GM21367 (cell line): ENCODE results near the gene HSP90AB1.

Source experiments
- ATAC-seq: cut with Tn5 transposase; IDR thresholded peaks from one replicate; pipeline ENCODE4 v1.9.1; 2021; ENCODE audit not compliant: unreplicated experiment

HSP90AB1 gene

DNA sequence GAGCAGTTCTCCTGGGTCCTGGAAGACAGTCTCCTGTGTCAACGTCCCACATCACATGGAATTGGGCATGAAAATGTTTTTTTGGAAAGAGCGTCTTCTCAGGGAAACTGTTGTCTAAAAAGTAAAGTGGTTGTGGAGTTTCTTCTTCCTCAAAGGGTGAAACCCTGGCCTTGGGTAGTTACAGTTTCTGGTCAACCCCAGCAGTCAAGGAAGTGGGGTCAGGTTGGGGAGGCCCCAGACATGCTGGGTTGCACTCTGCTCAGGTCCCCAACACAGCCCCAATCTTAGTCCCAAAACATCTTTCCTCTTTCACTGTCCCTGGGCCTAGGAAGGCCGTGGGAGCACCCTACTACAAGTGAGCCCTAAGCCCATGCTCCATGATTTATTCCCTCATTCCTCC, 19.4 kb downstream of the HSP90AB1 start:
- no peak for ATAC-seq

DNA sequence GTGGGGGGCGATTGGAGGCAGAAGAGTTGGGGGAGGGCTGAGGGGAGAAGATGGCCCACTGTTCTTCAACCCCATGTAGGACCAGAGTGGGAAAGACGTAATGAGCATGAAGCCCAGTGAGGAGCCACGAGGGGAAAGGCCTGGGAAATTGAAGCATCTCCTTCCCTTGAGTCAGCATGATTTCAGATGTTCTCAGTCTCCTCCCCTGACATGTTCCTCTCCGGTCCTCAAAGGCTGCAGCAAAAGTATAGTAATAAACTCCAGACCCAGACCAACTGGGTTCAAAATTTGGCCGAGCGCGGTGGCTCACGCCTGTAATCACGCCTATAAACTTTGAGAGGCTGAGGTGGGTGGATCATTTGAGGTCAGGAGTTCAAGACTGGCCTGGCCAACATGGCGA, 20.4 kb downstream of the HSP90AB1 start:
- ATAC-seq = no peak

GRCh38 chr6:44268095-44268628, 21.3 kb downstream of the HSP90AB1 start:
- no peak for ATAC-seq

DNA sequence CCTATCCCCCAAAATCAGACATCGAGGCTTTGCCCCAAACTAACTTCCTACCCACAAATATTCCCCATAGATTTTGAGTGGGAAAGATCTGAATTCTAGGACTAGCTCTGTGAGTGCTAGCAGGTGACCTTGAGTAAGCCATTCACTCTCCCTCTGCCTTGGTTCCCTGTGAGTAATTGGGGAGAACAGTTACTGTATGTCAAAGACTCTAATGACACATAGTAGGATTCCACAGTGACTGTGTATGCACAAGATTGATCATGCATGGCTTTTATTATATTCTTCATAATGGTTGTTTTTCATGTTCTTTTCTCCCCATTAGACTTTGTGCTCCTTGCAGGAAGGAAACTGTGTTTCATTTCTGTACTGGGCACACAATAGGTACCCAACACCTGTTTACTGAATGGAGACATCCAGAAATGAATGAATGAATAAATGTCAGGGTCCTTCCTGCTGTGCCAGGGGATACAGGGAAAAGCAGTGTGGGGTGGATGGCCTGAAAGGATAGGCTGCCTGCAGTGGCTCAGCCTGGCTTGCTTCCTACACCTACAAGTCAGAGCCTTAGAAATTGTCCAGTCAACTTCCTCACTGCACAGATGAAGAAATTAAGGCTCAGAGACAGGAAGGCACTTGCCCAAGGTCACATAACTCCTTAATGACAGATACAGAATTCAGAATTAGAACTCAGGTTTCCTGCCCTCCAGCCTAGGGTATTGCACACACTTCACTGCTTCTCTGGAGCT, 22.4 kb downstream of the HSP90AB1 start:
- ATAC-seq = no peak

- ATAC-seq = no peak
Observed at GRCh38 chr6:44269921-44270525, 23.1 kb downstream of the HSP90AB1 start, which contains the start of gene TMEM151B. Gene TMEM151B, plus strand, starts transcription at chr6:44270450. Its CDS starts 293 bp downstream, at chr6:44270743.

DNA sequence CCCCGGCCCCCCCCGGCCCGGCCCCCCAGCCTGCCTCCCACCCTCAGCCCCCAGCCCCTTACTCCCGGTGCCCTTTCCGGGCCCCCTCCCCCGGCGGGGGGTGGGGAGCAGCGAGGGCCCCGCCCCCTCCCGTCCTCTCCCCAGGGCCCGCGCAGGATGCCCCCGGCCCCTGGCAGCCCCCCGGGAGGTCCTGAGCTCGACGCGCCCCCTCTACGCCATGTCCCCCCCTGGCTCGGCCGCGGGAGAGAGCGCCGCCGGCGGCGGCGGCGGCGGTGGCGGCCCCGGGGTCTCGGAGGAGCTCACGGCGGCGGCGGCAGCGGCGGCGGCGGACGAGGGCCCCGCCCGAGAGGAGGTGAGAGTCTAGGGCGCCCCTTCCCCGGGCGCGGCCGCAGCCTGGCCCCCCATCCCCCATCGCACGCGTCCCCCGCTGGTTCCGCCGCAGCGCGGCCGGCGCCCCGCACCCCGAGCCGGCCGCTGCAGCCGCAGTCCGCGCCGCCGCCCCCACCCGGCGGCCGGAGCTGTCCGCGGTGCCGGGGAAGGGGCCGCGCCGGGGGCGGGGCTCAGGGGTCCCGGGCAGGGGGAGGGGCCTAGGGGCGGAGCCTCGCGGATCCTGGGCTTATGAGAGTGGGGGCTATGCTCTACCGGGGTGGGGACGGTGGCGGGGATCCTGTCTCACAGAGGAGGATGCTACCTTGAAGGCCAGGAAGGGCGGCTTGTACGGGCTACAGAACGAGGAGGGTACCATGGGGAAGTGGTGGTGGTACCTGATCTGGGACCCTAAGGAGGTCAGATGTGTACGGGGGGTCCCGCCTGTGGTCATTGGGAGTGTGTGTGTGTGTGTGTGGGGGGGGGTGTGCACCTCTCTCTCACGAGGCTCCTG, 23.9 kb downstream of the HSP90AB1 start:
- ATAC-seq = no peak

- no peak for ATAC-seq
Observed at GRCh38 chr6:44271406-44271723, 24.5 kb downstream of the HSP90AB1 start.

- no peak for ATAC-seq
Observed at GRCh38 chr6:44271914-44272313, 25.0 kb downstream of the HSP90AB1 start.

DNA sequence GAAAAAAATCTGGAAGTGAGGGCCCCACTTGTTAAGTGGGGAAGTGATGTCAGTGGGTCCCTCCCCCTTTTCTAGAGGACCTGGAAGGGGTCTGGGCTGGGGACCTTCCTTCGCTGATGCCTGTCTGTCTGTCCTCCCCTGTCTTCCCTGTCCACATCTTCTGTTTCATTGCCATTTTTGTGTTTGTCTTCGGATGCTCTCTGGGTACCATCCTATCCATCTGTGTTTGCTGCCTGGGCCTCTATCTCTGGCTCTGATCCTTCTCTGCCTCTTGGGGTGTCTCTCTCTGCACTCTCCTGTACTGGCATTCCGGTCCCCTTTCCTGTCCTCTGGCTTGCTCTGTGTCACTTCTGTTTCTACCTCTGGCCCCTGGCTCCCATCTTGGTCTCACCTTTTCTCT, 25.6 kb downstream of the HSP90AB1 start:
- ATAC-seq = no peak

GRCh38 chr6:44272999-44273566, 26.2 kb downstream of the HSP90AB1 start:
- ATAC-seq = no peak

DNA sequence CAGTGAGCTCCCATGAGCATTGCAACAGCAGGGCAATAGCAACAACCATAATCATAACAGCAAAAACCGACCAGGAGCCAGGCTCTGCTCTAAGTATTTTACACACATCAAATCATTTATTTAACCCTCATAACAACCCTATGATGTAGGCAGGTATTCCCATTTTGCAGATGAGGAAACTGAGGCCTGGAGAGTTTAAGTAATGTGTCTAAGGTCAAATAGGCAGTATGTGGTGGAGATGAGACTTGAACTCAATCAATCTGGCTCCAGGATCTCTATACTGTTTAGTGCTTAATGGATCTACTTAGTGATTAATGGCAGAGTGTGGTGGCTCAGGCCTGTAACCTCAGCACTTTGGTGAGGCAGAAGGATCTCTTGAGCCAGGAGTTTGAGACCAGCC, 26.7 kb downstream of the HSP90AB1 start:
- ATAC-seq = no peak

- no peak for ATAC-seq
Observed at GRCh38 chr6:44275271-44275748, 28.4 kb downstream of the HSP90AB1 start.

DNA sequence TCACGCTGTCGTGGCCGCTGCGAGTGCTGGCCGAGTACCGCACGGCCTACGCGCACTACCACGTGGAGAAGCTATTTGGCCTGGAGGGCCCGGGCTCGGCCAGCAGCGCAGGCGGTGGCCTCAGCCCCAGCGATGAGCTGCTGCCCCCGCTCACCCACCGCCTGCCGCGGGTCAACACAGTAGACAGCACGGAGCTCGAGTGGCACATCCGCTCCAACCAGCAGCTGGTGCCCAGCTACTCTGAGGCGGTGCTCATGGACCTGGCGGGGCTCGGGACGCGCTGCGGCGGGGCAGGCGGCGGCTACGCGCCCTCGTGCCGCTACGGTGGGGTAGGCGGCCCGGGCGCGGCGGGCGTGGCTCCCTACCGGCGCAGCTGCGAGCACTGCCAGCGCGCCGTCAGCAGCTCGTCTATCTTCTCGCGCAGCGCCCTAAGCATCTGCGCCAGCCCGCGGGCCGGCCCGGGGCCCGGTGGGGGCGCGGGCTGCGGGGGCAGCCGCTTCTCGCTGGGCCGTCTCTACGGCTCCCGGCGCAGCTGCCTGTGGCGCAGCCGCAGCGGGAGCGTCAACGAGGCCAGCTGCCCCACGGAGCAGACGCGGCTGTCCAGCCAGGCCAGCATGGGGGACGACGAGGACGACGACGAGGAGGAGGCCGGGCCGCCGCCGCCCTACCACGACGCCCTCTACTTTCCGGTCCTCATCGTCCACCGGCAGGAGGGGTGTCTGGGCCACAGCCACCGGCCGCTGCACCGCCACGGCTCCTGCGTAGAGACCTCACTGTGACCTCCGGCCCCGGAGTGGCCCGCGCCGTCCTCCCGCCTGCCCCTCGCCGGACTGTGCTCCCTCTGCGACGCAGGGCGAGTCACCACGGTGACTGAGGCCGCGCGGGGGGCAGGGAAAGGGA, 29.1 kb downstream of the HSP90AB1 start:
- no peak for ATAC-seq

DNA sequence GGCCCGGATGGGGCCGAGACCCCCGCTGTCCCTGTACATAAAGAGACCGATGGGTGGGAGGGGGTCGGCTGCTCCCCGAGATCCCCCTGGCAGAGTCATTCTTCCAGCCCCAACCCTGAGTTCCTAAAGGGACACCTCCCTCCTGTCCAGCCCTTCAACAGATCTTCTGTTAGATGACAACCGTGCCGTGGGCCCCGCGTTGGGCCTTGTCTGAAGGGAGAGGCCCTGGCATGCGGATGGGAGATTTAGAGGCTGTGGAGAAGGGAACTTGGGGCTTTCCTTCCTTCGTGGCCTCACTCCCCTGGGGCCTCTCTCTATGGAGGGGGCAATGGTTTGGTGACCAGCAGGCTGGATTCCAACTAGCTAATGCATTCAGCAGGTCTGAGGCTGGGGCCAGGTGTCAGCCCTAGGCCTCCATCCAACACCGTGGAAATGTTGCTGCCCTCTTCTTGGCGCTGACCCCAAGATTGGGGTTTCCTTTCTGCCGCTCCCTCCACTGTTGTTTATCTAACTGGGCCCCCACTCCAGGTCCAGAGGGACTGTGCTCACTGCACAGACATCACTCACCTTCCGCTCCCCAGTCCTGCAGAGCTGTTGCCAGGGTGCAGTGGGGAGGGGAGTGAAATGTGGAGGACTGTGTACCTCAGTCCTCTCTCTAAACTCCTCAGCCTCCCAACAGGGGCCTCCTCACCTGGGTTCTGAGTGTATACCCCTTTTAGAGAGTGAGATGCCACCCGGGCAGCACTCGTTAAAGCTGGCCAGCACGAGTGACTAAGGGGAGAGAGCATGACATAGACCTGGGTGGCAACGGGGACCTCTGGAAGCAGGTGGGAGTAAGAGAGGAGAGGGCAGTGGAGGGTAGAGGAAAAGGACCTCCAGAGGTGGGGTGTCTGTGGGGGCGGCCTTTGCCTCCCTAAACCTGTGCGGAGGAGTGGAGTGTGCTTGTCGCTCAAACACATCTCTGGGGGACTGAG, 30.1 kb downstream of the HSP90AB1 start:
- ATAC-seq = no peak

GRCh38 chr6:44277763-44278162, 30.9 kb downstream of the HSP90AB1 start:
- no peak for ATAC-seq

- no peak for ATAC-seq
Observed at GRCh38 chr6:44278315-44278714, 31.4 kb downstream of the HSP90AB1 start.

DNA sequence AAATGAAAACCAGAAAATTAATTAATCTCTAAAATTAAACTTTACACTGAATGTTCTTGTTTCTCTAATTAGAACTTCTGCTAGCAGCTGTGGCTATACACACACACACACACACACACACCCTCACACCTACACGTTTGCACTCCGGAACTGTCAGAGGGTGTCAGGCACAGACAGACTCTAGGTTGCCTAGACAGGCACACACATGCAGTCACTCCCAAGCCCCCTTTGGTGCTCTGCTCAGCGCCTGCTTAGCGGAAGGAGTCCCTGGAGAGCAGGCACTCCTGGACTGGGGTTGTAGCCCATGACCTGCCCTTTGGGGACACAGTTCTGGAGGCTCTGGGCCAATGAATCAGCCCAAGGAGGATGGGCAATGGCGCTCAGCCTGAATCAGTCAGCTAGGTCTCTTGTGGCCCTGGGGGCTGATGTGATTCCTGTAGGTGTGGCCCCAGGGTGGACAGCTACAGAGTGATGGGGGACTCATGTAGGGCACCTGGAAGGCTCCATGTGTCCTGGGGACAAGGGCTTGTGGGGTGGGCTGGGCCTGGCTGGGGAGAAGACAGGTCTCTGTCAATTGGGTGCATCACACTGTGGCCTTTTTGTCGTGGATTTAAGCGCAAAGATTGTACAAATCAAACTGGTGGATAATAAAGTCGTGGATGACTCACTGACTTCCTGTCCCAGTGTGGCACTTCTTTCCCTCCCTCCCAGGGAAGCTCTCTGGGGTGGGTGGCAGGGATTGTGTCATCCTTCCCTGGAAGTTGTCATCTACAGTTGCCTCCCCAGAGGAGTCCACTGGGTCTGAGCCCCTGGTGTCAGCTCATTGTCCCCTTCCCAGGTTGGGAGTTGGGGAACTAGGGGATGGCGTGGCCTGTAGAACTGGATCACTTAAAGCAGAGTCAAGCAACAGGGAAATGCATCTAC, 32.1 kb downstream of the HSP90AB1 start:
- ATAC-seq = no peak

DNA sequence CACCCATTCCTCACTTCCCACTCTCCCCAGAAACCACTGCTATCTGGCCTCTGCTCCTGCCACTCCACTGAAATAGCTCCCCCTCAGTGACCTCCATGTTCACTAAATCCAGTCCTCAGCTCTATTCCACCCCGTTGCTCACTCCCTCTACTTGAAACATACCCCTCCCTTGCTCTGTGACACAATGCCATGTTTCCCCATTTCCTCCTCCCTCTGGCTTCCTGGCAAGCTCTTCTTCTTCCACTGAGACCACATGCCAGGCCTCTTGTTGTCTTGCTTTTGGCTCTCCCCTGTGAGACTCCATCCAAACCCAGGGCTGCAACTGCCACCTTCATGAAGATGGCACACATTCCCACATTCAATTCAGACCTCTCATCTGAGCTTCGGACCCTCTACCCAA, 37.2 kb downstream of the HSP90AB1 start:
- no peak for ATAC-seq
